ENCODE results near the gene SCGB1D1.

GRCh38 chr11:62221498-62221897, 31.5 kb downstream of the SCGB1D1 start:
- TF ChIP-seq TAF1 (IDR thresholded peaks at IDR 0.05; ENCODE audit: borderline replicate concordance, insufficient read depth, low read length) = no peak
- no peak for TF ChIP-seq POLR2AphosphoS5 (IDR thresholded peaks at IDR 0.05; ENCODE audit: low read depth, low read length)
- TF ChIP-seq, protein P1, sequence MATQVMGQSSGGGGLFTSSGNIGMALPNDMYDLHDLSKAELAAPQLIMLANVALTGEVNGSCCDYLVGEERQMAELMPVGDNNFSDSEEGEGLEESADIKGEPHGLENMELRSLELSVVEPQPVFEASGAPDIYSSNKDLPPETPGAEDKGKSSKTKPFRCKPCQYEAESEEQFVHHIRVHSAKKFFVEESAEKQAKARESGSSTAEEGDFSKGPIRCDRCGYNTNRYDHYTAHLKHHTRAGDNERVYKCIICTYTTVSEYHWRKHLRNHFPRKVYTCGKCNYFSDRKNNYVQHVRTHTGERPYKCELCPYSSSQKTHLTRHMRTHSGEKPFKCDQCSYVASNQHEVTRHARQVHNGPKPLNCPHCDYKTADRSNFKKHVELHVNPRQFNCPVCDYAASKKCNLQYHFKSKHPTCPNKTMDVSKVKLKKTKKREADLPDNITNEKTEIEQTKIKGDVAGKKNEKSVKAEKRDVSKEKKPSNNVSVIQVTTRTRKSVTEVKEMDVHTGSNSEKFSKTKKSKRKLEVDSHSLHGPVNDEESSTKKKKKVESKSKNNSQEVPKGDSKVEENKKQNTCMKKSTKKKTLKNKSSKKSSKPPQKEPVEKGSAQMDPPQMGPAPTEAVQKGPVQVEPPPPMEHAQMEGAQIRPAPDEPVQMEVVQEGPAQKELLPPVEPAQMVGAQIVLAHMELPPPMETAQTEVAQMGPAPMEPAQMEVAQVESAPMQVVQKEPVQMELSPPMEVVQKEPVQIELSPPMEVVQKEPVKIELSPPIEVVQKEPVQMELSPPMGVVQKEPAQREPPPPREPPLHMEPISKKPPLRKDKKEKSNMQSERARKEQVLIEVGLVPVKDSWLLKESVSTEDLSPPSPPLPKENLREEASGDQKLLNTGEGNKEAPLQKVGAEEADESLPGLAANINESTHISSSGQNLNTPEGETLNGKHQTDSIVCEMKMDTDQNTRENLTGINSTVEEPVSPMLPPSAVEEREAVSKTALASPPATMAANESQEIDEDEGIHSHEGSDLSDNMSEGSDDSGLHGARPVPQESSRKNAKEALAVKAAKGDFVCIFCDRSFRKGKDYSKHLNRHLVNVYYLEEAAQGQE (IDR thresholded peaks at IDR 0.05; ENCODE audit: insufficient read depth in 1 of 2, low read depth in 2 of 2, low read length in 2 of 2) = no peak

Measured in PFSK-1 (cell line).